Activated CD4-positive, alpha-beta T cell treated with anti-CD3 and anti-CD28 coated beads, Interleukin-2, amount 10 ng/mL, durations not matched to agents 7 days and 5 days (primary cell): Measurements from ENCODE around the gene MC5R. TPM values are rescaled to one million over a fixed set of nuclear protein-coding genes. Genes with fewer than 3 reads are reported as not detected.

Experiments used
- CTCF ChIA-PET: fragments of 350-600 bp; sonication (Branson Sonifier 250); formaldehyde crosslinking; loops from one replicate; lab custom pipeline; 2021; ENCODE audit warnings: antibody characterized with exemption; lab: Charles Lee
- POLR2A ChIA-PET: fragments of 350-600 bp; sonication (Branson Sonifier 250); formaldehyde crosslinking; loops from one replicate; lab custom pipeline; 2021; ENCODE audit warnings: antibody characterized with exemption; lab: Charles Lee
- DNase-seq: peaks from one replicate; pipeline ENCODE4 v3.0.0-alpha.2; 2020
- H3K27ac Mint-ChIP-seq: one replicate; pipeline ENCODE4 v1.8.0; 2021; ENCODE audit warnings: mild to moderate bottlenecking, moderate library complexity, mixed read lengths
- H3K27me3 Mint-ChIP-seq: one replicate; pipeline ENCODE4 v1.8.0; 2021; ENCODE audit warnings: mixed read lengths
- H3K36me3 Mint-ChIP-seq: one replicate; pipeline ENCODE4 v1.8.0; 2021; ENCODE audit warnings: low read depth, mixed read lengths
- H3K4me1 Mint-ChIP-seq: one replicate; pipeline ENCODE4 v1.8.0; 2021; ENCODE audit warnings: mixed read lengths
- H3K4me3 Mint-ChIP-seq: one replicate; pipeline ENCODE4 v1.8.0; 2021; ENCODE audit warnings: mild to moderate bottlenecking, moderate library complexity, mixed read lengths
- H3K9me3 Mint-ChIP-seq: one replicate; pipeline ENCODE4 v1.8.0; 2021; ENCODE audit warnings: mixed read lengths
- total RNA-seq, 2 experiments: library from RNA; stranded (reverse); gene quantifications; one replicate each; pipeline ENCODE4 v1.2.3, GENCODE V29; 2021

Gene MC5R
- total RNA-seq, 2 experiments from 2014 or later, result not detected

DNA sequence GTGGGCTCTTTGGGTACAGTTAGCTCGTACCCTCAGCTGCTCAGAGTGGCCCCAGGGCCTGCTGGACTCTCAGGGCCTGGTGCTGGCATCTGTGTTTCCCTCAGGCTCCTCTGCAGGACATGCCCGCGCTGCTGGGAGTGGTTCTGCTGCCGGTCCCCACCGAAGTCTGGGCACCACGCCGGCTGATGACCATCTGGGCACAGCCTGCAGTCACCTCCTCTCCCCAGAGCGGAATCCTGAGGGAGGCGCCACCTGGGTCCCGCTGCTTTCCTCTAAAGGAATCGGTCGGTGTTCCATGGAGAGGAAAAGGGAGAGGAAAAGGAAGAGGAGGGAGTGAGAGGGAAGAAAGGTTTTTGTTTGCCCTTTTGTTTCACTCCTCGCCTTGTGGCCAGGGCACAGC, 47.8 kb downstream of the MC5R start:
- no peak for DNase-seq

GRCh38 chr18:13872373-13872772, 48.4 kb downstream of the MC5R start:
- CTCF ChIA-PET, result no interaction called here
- Mint-ChIP-seq H3K36me3 (no peaks in the 10 kb centered on the region), H3K27me3 (peaks cover 39% of the 10 kb centered on the region), H3K27ac (no peak overlapping the region), H3K4me1 (no peaks in the 10 kb centered on the region), H3K9me3 (no peaks in the 10 kb centered on the region), H3K4me3 (no peak overlapping the region)
- DNase-seq, result no peak
- POLR2A ChIA-PET, result no interaction called here

More for the DNA sequence above, 47.8 kb downstream of the MC5R start:
- no peaks in the 10 kb centered on the region for H3K4me1 Mint-ChIP-seq
- H3K9me3 Mint-ChIP-seq, result no peaks in the 10 kb centered on the region
- CTCF ChIA-PET, result no interaction called here
- H3K27me3 Mint-ChIP-seq, result peaks cover 43% of the 10 kb centered on the region
- no peak overlapping the region for H3K4me3 Mint-ChIP-seq
- H3K27ac Mint-ChIP-seq, result no peak overlapping the region
- H3K36me3 Mint-ChIP-seq, result no peaks in the 10 kb centered on the region
- POLR2A ChIA-PET, result no interaction called here

- DNase-seq, result no peak
- no peaks in the 10 kb centered on the region for H3K9me3 Mint-ChIP-seq
- no peaks in the 10 kb centered on the region for H3K4me1 Mint-ChIP-seq
- H3K4me3 Mint-ChIP-seq, result no peak overlapping the region
- H3K27ac Mint-ChIP-seq, result no peak overlapping the region
- H3K27me3 Mint-ChIP-seq, result peaks cover 35% of the 10 kb centered on the region
- H3K36me3 Mint-ChIP-seq, result no peaks in the 10 kb centered on the region
- ChIA-PET CTCF (no interaction called here), POLR2A (no interaction called here)
These were observed 49.0 kb downstream of the MC5R start for GRCh38 chr18:13872932-13873331.

DNA sequence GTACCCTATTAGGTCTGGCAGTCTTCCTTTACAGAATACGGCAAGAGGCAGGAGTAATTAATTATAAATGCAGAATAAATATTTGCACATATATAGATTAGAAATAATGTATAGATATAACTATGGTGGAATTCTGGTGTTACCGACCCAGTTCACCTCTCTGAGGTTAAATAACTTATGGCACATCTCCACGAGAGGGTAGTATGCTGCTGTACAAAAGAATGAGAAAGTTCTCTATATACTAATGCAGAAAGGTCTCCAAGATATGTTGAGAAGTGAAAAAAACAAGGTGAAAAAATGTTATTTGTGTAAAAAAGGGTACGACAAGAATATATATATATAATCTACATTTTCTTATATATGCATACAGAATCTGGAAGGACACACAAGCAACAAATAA, 50.6 kb downstream of the MC5R start:
- POLR2A ChIA-PET, result no interaction called here
- H3K4me1 Mint-ChIP-seq, result no peaks in the 10 kb centered on the region
- no peak for DNase-seq
- no peak overlapping the region for H3K27ac Mint-ChIP-seq
- no peaks in the 10 kb centered on the region for H3K9me3 Mint-ChIP-seq
- H3K4me3 Mint-ChIP-seq, result no peak overlapping the region
- no peaks in the 10 kb centered on the region for H3K36me3 Mint-ChIP-seq
- H3K27me3 Mint-ChIP-seq, result peaks cover 20% of the 10 kb centered on the region
- CTCF ChIA-PET, result no interaction called here

Other genes with a start within 250 kb of the MC5R start
- gene FAM210A, start 97.6 kb upstream of the MC5R start, total RNA-seq, result 10 to 100 TPM; 19.5 to 19.6 TPM
- gene RNMT, start 97.5 kb upstream of the MC5R start, total RNA-seq, result 10 to 100 TPM; 34.0 to 35.3 TPM
- not detected for gene MC2R, start 91.4 kb downstream of the MC5R start, total RNA-seq